HepG2 (cell line): ENCODE measurements around the gene MYL9. TPM values are rescaled to one million over a fixed set of nuclear protein-coding genes. Genes with fewer than 3 reads are reported as not detected.

Experiments
- ARHGAP35 ChIP-seq: sonication (generic); formaldehyde crosslinking; IDR thresholded peaks from 2 replicates; pipeline ENCODE4 v1.9.0; 2022; ENCODE audit warnings: mild to moderate bottlenecking, inconsistent platforms, moderate library complexity, missing genetic modification reagents, borderline replicate concordance
- CHD2 ChIP-seq: IDR thresholded peaks from 2 replicates; pipeline ENCODE4 v1.6.1; 2011; ENCODE audit warnings: low read depth, low read length, improper control_type of control experiment
- GABPB1 ChIP-seq: IDR thresholded peaks from 2 replicates; pipeline ENCODE4 v1.6.1; 2016; ENCODE audit warnings: mild to moderate bottlenecking, missing genetic modification reagents, moderate library complexity, missing compliant biosample characterization
- NONO ChIP-seq, 2 experiments: fragments of 450-650 bp in 1 of 2; sonication (generic) in 1 of 2; formaldehyde crosslinking in 1 of 2; IDR thresholded peaks in 1 of 2; conservative IDR thresholded peaks in 1 of 2; 2 replicates each; pipeline versions ENCODE4 v1.6.1 to v1.8.0; 2017 to 2022; ENCODE audit warnings: mild to moderate bottlenecking in 1 of 2, missing genetic modification reagents in 1 of 2, moderate library complexity in 1 of 2
- PAF1 ChIP-seq: IDR thresholded peaks from 2 replicates; pipeline ENCODE4 v1.6.1; 2016; ENCODE audit warnings: missing genetic modification reagents, missing compliant biosample characterization
- POLR2AphosphoS5 ChIP-seq: IDR thresholded peaks from 2 replicates; pipeline ENCODE4 v1.6.1; 2012; ENCODE audit warnings: low read depth, low read length
- RBM22 ChIP-seq: fragments of 200-400 bp; formaldehyde crosslinking; optimal IDR thresholded peaks from 2 replicates; pipeline ENCODE3; 2017; ENCODE audit warnings: mild to moderate bottlenecking, low read length, moderate library complexity
- RXRA ChIP-seq: sonication (generic); formaldehyde crosslinking; IDR thresholded peaks from 2 replicates; pipeline ENCODE4 v1.5.1; 2020; ENCODE audit warnings: missing genetic modification reagents
- SIN3A ChIP-seq: IDR thresholded peaks from 2 replicates; pipeline ENCODE4 v1.6.1; 2011; ENCODE audit warnings: low read depth, mild to moderate bottlenecking, control low read depth, low read length, borderline replicate concordance
- YEATS4 ChIP-seq: sonication (generic); formaldehyde crosslinking; IDR thresholded peaks from 2 replicates; pipeline ENCODE4 v1.4.0; 2020; ENCODE audit warnings: missing genetic modification reagents, borderline replicate concordance
- ZBTB20 ChIP-seq: sonication (generic); formaldehyde crosslinking; IDR thresholded peaks from 2 replicates; pipeline ENCODE4 v1.8.1; 2023; ENCODE audit warnings: missing genetic modification reagents, low read depth, mild to moderate bottlenecking, borderline replicate concordance
- ZBTB3 ChIP-seq: sonication (generic); formaldehyde crosslinking; IDR thresholded peaks from 2 replicates; pipeline ENCODE4 v1.4.0; 2020; ENCODE audit warnings: low read depth, mild to moderate bottlenecking, moderate library complexity, missing genetic modification reagents, borderline replicate concordance
- ZBTB38 ChIP-seq: sonication (generic); formaldehyde crosslinking; IDR thresholded peaks from 2 replicates; pipeline ENCODE4 v1.5.1; 2020; ENCODE audit warnings: mild to moderate bottlenecking, missing genetic modification reagents
- polyA plus RNA-seq, 8 experiments: library from polyadenylated mRNA; depleted of rRNA in 3 of 8; stranded (reverse) in 7 of 8; unstranded in 1 of 8; fragments of >200 nt; fragmentation: Illumina TruSeq in 4 of 8; extraction: Trizol in 4 of 8; gene quantifications; 2 replicates each; pipeline versions ENCODE4 v1.2.1 to v1.2.3, GENCODE V29; 2011 to 2016; ENCODE audit warnings: low read depth in 4 of 8, missing spikeins in 1 of 8, mixed read lengths in 1 of 8; ENCODE audit not compliant: insufficient read depth in 1 of 8
- total RNA-seq, 5 experiments: library from RNA; depleted of rRNA; stranded (reverse); fragments of >200 nt; fragmentation: Illumina TruSeq; extraction: Trizol; gene quantifications; 2 replicates each; pipeline ENCODE4 v1.2.3, GENCODE V29; 2016; ENCODE audit warnings: low read depth in 1 of 5
- TF ChIP-seq, protein P1 (sequence below): sonication (generic); formaldehyde crosslinking; IDR thresholded peaks from 2 replicates; pipeline ENCODE4 v1.8.0; 2022; ENCODE audit warnings: missing genetic modification reagents, low read depth, mild to moderate bottlenecking, borderline replicate concordance
- TF ChIP-seq, protein P2 (sequence below): IDR thresholded peaks from 2 replicates; pipeline ENCODE4 v1.6.1; 2012; ENCODE audit warnings: low read length, improper control_type of control experiment
- TF ChIP-seq, protein P3 (sequence below): sonication (generic); formaldehyde crosslinking; IDR thresholded peaks from 2 replicates; pipeline ENCODE4 v1.4.0; 2020; ENCODE audit warnings: missing genetic modification reagents
- TF ChIP-seq, protein P4 (sequence below): sonication (generic); formaldehyde crosslinking; IDR thresholded peaks from 2 replicates; pipeline ENCODE4 v1.4.0; 2020; ENCODE audit warnings: mild to moderate bottlenecking, missing genetic modification reagents
- TF ChIP-seq, protein P5 (sequence below): sonication (generic); formaldehyde crosslinking; IDR thresholded peaks from 2 replicates; pipeline ENCODE4 v1.4.0; 2020; ENCODE audit warnings: missing genetic modification reagents
- TF ChIP-seq, protein P6 (sequence below): sonication (generic); formaldehyde crosslinking; IDR thresholded peaks from 2 replicates; pipeline ENCODE4 v1.5.0; 2020; ENCODE audit warnings: missing genetic modification reagents

The MYL9 gene
- total and polyA plus RNA-seq, 2 of the 13 experiments (the other 11 are each of a cell fraction or from before 2014, with no cell fraction given) = 0.87 to 2.2 TPM

DNA sequence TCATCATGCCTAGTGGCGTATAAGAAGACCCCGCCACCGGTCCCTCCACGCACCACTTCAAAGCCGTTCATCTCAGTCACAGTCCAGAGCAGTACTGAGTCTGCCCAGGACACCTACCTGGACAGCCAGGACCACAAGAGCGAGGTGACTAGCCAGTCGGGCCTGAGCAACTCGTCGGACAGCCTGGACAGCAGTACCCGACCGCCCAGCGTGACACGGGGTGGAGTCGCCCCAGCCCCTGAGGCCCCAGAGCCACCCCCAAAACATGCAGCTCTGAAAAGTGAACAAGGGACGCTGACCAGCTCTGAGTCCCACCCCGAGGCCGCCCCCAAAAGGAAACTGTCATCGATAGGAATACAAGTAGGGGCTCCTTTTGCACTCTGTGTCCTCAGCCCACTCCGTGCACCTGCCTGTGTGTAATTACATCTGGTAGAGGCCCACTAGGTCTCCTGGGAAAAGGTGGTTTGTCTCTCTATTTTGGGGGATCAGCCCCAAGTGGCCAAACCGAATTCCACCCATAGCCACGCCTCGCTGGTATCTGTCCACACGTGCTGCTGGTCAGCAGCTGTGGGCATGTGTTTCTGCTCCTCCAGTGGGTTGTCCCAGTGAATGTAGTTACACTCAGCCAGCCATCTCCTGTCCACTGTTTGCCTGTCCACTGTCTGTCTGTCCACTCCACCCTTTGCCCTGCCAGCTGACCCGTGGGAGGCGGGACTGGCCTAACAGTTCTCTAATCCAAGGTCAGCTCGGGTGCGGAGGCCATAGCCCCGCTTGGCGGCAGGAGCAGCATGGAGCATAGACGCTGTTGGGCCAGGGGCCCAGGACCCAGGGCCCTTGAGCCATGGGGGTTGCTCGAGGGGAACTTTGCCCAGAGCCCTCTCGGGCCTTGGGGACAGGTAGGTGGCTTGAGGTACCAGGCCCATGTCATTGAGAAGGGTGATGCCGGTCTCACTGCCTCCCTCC, 44.3 kb upstream of the MYL9 start (continued):
- TF ChIP-seq, protein P1, sequence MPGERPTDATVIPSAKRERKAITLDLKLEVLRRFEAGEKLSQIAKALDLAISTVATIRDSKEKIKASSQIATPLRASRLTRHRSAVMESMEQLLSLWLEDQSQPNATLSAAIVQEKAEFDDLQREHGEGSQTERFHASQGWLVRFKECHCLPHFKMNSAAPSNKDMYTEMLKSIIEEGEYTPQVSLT (CRISPR knock-in tag) = no peak
- TF ChIP-seq YEATS4 (CRISPR knock-in tag) = no peak
- no peak for TF ChIP-seq PAF1 (CRISPR knock-in tag)
- TF ChIP-seq POLR2AphosphoS5 = no peak
- TF ChIP-seq ZBTB20 (CRISPR knock-in tag) = no peak
- no peak for TF ChIP-seq CHD2
- TF ChIP-seq NONO (IDR thresholded peaks at IDR 0.05) = no peak
- TF ChIP-seq NONO (CRISPR knock-in tag; conservative IDR thresholded peaks at IDR 0.05) = no peak; the same call in 1 of the 2 replicates
- TF ChIP-seq, protein P2, sequence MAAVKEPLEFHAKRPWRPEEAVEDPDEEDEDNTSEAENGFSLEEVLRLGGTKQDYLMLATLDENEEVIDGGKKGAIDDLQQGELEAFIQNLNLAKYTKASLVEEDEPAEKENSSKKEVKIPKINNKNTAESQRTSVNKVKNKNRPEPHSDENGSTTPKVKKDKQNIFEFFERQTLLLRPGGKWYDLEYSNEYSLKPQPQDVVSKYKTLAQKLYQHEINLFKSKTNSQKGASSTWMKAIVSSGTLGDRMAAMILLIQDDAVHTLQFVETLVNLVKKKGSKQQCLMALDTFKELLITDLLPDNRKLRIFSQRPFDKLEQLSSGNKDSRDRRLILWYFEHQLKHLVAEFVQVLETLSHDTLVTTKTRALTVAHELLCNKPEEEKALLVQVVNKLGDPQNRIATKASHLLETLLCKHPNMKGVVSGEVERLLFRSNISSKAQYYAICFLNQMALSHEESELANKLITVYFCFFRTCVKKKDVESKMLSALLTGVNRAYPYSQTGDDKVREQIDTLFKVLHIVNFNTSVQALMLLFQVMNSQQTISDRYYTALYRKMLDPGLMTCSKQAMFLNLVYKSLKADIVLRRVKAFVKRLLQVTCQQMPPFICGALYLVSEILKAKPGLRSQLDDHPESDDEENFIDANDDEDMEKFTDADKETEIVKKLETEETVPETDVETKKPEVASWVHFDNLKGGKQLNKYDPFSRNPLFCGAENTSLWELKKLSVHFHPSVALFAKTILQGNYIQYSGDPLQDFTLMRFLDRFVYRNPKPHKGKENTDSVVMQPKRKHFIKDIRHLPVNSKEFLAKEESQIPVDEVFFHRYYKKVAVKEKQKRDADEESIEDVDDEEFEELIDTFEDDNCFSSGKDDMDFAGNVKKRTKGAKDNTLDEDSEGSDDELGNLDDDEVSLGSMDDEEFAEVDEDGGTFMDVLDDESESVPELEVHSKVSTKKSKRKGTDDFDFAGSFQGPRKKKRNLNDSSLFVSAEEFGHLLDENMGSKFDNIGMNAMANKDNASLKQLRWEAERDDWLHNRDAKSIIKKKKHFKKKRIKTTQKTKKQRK = no peak
- no peak for TF ChIP-seq RXRA (CRISPR knock-in tag)
- TF ChIP-seq ARHGAP35 (CRISPR knock-in tag) = 0 out of 2 replicates have a peak, but pooled peaks have one; percentile 9
- TF ChIP-seq, protein P3, sequence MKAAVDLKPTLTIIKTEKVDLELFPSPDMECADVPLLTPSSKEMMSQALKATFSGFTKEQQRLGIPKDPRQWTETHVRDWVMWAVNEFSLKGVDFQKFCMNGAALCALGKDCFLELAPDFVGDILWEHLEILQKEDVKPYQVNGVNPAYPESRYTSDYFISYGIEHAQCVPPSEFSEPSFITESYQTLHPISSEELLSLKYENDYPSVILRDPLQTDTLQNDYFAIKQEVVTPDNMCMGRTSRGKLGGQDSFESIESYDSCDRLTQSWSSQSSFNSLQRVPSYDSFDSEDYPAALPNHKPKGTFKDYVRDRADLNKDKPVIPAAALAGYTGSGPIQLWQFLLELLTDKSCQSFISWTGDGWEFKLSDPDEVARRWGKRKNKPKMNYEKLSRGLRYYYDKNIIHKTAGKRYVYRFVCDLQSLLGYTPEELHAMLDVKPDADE (CRISPR knock-in tag) = no peak
- peak; percentile 55; the same call in 1 of the 2 replicates for TF ChIP-seq ZBTB38 (CRISPR knock-in tag)
- peak; percentile 7 for TF ChIP-seq RBM22
- TF ChIP-seq, protein P4, sequence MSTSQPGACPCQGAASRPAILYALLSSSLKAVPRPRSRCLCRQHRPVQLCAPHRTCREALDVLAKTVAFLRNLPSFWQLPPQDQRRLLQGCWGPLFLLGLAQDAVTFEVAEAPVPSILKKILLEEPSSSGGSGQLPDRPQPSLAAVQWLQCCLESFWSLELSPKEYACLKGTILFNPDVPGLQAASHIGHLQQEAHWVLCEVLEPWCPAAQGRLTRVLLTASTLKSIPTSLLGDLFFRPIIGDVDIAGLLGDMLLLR (CRISPR knock-in tag) = no peak
- no peak for TF ChIP-seq ZBTB3 (CRISPR knock-in tag)
- TF ChIP-seq, protein P5, sequence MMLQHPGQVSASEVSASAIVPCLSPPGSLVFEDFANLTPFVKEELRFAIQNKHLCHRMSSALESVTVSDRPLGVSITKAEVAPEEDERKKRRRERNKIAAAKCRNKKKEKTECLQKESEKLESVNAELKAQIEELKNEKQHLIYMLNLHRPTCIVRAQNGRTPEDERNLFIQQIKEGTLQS (CRISPR knock-in tag) = no peak
- TF ChIP-seq GABPB1 (CRISPR knock-in tag) = peak; percentile 14; the same call in 1 of the 2 replicates
- TF ChIP-seq, protein P6, sequence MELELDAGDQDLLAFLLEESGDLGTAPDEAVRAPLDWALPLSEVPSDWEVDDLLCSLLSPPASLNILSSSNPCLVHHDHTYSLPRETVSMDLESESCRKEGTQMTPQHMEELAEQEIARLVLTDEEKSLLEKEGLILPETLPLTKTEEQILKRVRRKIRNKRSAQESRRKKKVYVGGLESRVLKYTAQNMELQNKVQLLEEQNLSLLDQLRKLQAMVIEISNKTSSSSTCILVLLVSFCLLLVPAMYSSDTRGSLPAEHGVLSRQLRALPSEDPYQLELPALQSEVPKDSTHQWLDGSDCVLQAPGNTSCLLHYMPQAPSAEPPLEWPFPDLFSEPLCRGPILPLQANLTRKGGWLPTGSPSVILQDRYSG (CRISPR knock-in tag) = no peak
- TF ChIP-seq SIN3A = no peak
